WTC11 (cell line): ENCODE results near the gene ERC2. TPM values are rescaled to one million over a fixed set of nuclear protein-coding genes. Genes with fewer than 3 reads are reported as not detected.

Source experiments
- ATAC-seq: fragments of 200-7000 bp; cut with Tn5 transposase; 2 replicates; pipeline ENCODE4 v1.10.0; 2021; ENCODE audit warnings: mild to moderate bottlenecking, moderate library complexity
- CTCF ChIA-PET: fragments of 300-600 bp; sonication (Branson Sonifier 250); formaldehyde crosslinking; loops from one replicate; lab custom pipeline; 2021; ENCODE audit warnings: antibody characterized with exemption; lab: Charles Lee
- POLR2A ChIA-PET: fragments of 350-600 bp; sonication (Branson Sonifier 250); formaldehyde crosslinking; loops from one replicate; lab custom pipeline; 2021; ENCODE audit warnings: antibody characterized with exemption; lab: Charles Lee
- DNase-seq: peaks from one replicate; pipeline ENCODE4 v3.0.0; 2021; ENCODE audit warnings: low spot score
- H3K27ac Mint-ChIP-seq: 2 replicates; pipeline ENCODE4 v1.8.0; 2021; ENCODE audit warnings: mixed read lengths
- H3K27me3 Mint-ChIP-seq: 2 replicates; pipeline ENCODE4 v1.8.0; 2021; ENCODE audit warnings: low read depth, mild to moderate bottlenecking, moderate library complexity, mixed read lengths
- H3K36me3 Mint-ChIP-seq: 2 replicates; pipeline ENCODE4 v1.8.0; 2021; ENCODE audit warnings: mixed read lengths
- H3K4me1 Mint-ChIP-seq: 2 replicates; pipeline ENCODE4 v1.8.0; 2022; ENCODE audit warnings: mixed read lengths
- H3K4me3 Mint-ChIP-seq: 2 replicates; pipeline ENCODE4 v1.8.0; 2021; ENCODE audit warnings: mild to moderate bottlenecking, moderate library complexity, mixed read lengths
- H3K9me3 Mint-ChIP-seq: 2 replicates; pipeline ENCODE4 v1.8.0; 2021; ENCODE audit warnings: mixed read lengths
- AFF4 ChIP-seq: sonication (generic); formaldehyde crosslinking; IDR thresholded peaks from 2 replicates; pipeline ENCODE4 v1.8.1; 2023; ENCODE audit warnings: mild to moderate bottlenecking, missing genetic modification reagents, borderline replicate concordance
- AR ChIP-seq: fragments of 250-450 bp; sonication (Bioruptor Pico); IDR thresholded peaks from 2 replicates; pipeline ENCODE4 v1.9.0; 2021; ENCODE audit warnings: mild to moderate bottlenecking
- ATF1 ChIP-seq: sonication (generic); formaldehyde crosslinking; IDR thresholded peaks from 2 replicates; pipeline ENCODE4 v1.8.1; 2023; ENCODE audit warnings: mild to moderate bottlenecking, moderate library complexity, missing genetic modification reagents
- ERG ChIP-seq: fragments of 250-450 bp; sonication (Bioruptor Pico); IDR thresholded peaks from 2 replicates; pipeline ENCODE4 v1.8.0; 2021; ENCODE audit warnings: mild to moderate bottlenecking
- GRHL2 ChIP-seq: fragments of 250-450 bp; sonication (Bioruptor Pico); IDR thresholded peaks from 2 replicates; pipeline ENCODE4 v1.8.0; 2022; ENCODE audit warnings: mild to moderate bottlenecking, moderate library complexity; ENCODE audit not compliant: insufficient replicate concordance, severe bottlenecking
- JUN ChIP-seq: sonication (generic); formaldehyde crosslinking; IDR thresholded peaks from 2 replicates; pipeline ENCODE4 v1.8.0; 2023; ENCODE audit warnings: mild to moderate bottlenecking, missing genetic modification reagents
- MXD4 ChIP-seq: fragments of 250-450 bp; sonication (Bioruptor Pico); IDR thresholded peaks from 2 replicates; pipeline ENCODE4 v1.8.0; 2021; ENCODE audit warnings: mild to moderate bottlenecking, moderate library complexity, borderline replicate concordance
- NFYB ChIP-seq: sonication (generic); formaldehyde crosslinking; conservative IDR thresholded peaks from 2 replicates; pipeline ENCODE4 v1.8.0; 2022; ENCODE audit warnings: low read depth, missing genetic modification reagents
- PRDM15 ChIP-seq: sonication (generic); formaldehyde crosslinking; IDR thresholded peaks from 2 replicates; pipeline ENCODE4 v1.8.0; 2022; ENCODE audit warnings: missing genetic modification reagents
- PRRX2 ChIP-seq: fragments of 250-450 bp; sonication (Bioruptor Pico); IDR thresholded peaks from 2 replicates; pipeline ENCODE4 v1.8.0; 2021; ENCODE audit warnings: mild to moderate bottlenecking
- RELA ChIP-seq: sonication (generic); formaldehyde crosslinking; IDR thresholded peaks from 2 replicates; pipeline ENCODE4 v1.8.1; 2022; ENCODE audit warnings: missing genetic modification reagents, mild to moderate bottlenecking, borderline replicate concordance
- SOX15 ChIP-seq: fragments of 250-450 bp; sonication (Bioruptor Pico); IDR thresholded peaks from 2 replicates; pipeline ENCODE4 v1.9.0; 2021; ENCODE audit warnings: mild to moderate bottlenecking
- USF1 ChIP-seq: sonication (generic); formaldehyde crosslinking; IDR thresholded peaks from 2 replicates; pipeline ENCODE4 v1.8.0; 2022; ENCODE audit warnings: mild to moderate bottlenecking, missing genetic modification reagents
- USF2 ChIP-seq: sonication (generic); formaldehyde crosslinking; IDR thresholded peaks from 2 replicates; pipeline ENCODE4 v1.8.1; 2023; ENCODE audit warnings: mild to moderate bottlenecking, missing genetic modification reagents, moderate library complexity
- ZBTB21 ChIP-seq: sonication (generic); formaldehyde crosslinking; IDR thresholded peaks from 2 replicates; pipeline ENCODE4 v1.8.1; 2023; ENCODE audit warnings: mild to moderate bottlenecking, missing genetic modification reagents, borderline replicate concordance
- ZNF138 ChIP-seq: sonication (generic); formaldehyde crosslinking; conservative IDR thresholded peaks from 2 replicates; pipeline ENCODE4 v1.8.1; 2022; ENCODE audit warnings: mild to moderate bottlenecking, moderate library complexity, missing genetic modification reagents
- ZNF219 ChIP-seq: sonication (generic); formaldehyde crosslinking; IDR thresholded peaks from 2 replicates; pipeline ENCODE4 v1.8.0; 2023; ENCODE audit warnings: missing genetic modification reagents, mild to moderate bottlenecking, borderline replicate concordance
- ZNF232 ChIP-seq: sonication (generic); formaldehyde crosslinking; IDR thresholded peaks from 2 replicates; pipeline ENCODE4 v1.8.0; 2022; ENCODE audit warnings: mild to moderate bottlenecking, missing genetic modification reagents
- ZNF263 ChIP-seq: sonication (generic); formaldehyde crosslinking; IDR thresholded peaks from 2 replicates; pipeline ENCODE4 v1.8.1; 2022; ENCODE audit warnings: low read depth, mild to moderate bottlenecking, moderate library complexity, missing genetic modification reagents
- ZNF425 ChIP-seq: fragments of 250-450 bp; sonication (Bioruptor Pico); conservative IDR thresholded peaks from 2 replicates; pipeline ENCODE4 v1.9.0; 2021; ENCODE audit warnings: mild to moderate bottlenecking
- total RNA-seq: library from RNA; stranded (reverse); gene quantifications from 3 replicates; pipeline ENCODE4 v1.2.3, GENCODE V29; 2021

The ERC2 gene
- total RNA-seq, 1 experiment from 2014 or later: 23.5 TPM

GRCh38 chr3:56145410-56145809 is 322.9 kb downstream of the ERC2 start:
- no peaks in the 10 kb centered on the region for H3K9me3 Mint-ChIP-seq
- no peaks in the 10 kb centered on the region for H3K27me3 Mint-ChIP-seq
- CTCF ChIA-PET: no interaction called here
- no peaks in the 10 kb centered on the region; the same call in 1 of the 2 replicates for H3K36me3 Mint-ChIP-seq
- H3K27ac Mint-ChIP-seq: no peak overlapping the region
- H3K4me1 Mint-ChIP-seq: peaks cover 13% of the 10 kb centered on the region
- no peak for DNase-seq
- no peak overlapping the region for H3K4me3 Mint-ChIP-seq
- TF ChIP-seq GRHL2 (CRISPR knock-in tag): no peak
- TF ChIP-seq PRDM15 (CRISPR knock-in tag): no peak
- TF ChIP-seq AR (CRISPR knock-in tag): no peak
- no peak for TF ChIP-seq JUN (CRISPR knock-in tag)
- no peak for TF ChIP-seq ZNF219 (CRISPR knock-in tag)
- TF ChIP-seq ERG (CRISPR knock-in tag): no peak
- no peak for TF ChIP-seq ZNF138 (CRISPR knock-in tag)
- TF ChIP-seq ATF1 (CRISPR knock-in tag): no peak
- TF ChIP-seq ZNF425 (CRISPR knock-in tag): no peak
- no peak for TF ChIP-seq PRRX2 (CRISPR knock-in tag)
- no peak for TF ChIP-seq SOX15 (CRISPR knock-in tag)
- no peak for TF ChIP-seq MXD4 (CRISPR knock-in tag)
- no peak for TF ChIP-seq USF1
- POLR2A ChIA-PET: interaction anchor here (0.7 kb wide), 1 partner anchor 92 kb away, joined by 3 read pairs; no protein-coding TSS in a partner anchor
- no peak for ATAC-seq

GRCh38 chr3:56144805-56145204 is 323.5 kb downstream of the ERC2 start:
- TF ChIP-seq AFF4 (CRISPR knock-in tag) (no peak), ZNF232 (CRISPR knock-in tag) (no peak), NFYB (CRISPR knock-in tag) (no peak), MXD4 (CRISPR knock-in tag) (no peak), ZNF263 (CRISPR knock-in tag) (no peak), USF2 (CRISPR knock-in tag) (no peak), ZBTB21 (CRISPR knock-in tag) (no peak), RELA (CRISPR knock-in tag) (no peak)
- POLR2A ChIA-PET: no interaction called here
- H3K27me3 Mint-ChIP-seq: no peaks in the 10 kb centered on the region
- ATAC-seq: no peak
- CTCF ChIA-PET: no interaction called here
- no peaks in the 10 kb centered on the region for H3K9me3 Mint-ChIP-seq
- H3K4me3 Mint-ChIP-seq: no peak overlapping the region
- DNase-seq: no peak
- H3K27ac Mint-ChIP-seq: no peak overlapping the region
- no peaks in the 10 kb centered on the region; the same call in 1 of the 2 replicates for H3K36me3 Mint-ChIP-seq
- H3K4me1 Mint-ChIP-seq: peaks cover 13% of the 10 kb centered on the region
